HL-60 (cell line): Measurements from ENCODE around the gene SHB.

ENCODE experiments used
- CTCF ChIP-seq: IDR thresholded peaks from one replicate; pipeline ENCODE4 v1.5.1; 2011; ENCODE audit warnings: low read length, control low read depth, inconsistent platforms; ENCODE audit not compliant: insufficient read depth
- GABPA ChIP-seq: IDR thresholded peaks from 2 replicates; pipeline ENCODE4 v1.6.1; 2012; ENCODE audit warnings: low read depth
- POLR2AphosphoS5 ChIP-seq: IDR thresholded peaks from 2 replicates; pipeline ENCODE4 v1.6.1; 2012; ENCODE audit warnings: low read depth
- REST ChIP-seq: IDR thresholded peaks from 2 replicates; pipeline ENCODE4 v1.6.1; 2012; ENCODE audit warnings: low read depth; ENCODE audit not compliant: insufficient replicate concordance
- SPI1 ChIP-seq: IDR thresholded peaks from 2 replicates; pipeline ENCODE4 v1.6.1; 2012; ENCODE audit warnings: low read depth, mild to moderate bottlenecking, borderline replicate concordance

GRCh38 chr9:37908283-37908682 is 160.7 kb downstream of the SHB start:
- TF ChIP-seq CTCF: no peak
- TF ChIP-seq REST: no peak
- no peak for TF ChIP-seq POLR2AphosphoS5
- TF ChIP-seq SPI1: no peak
- no peak for TF ChIP-seq GABPA
